ELF-1 (cell line): ENCODE measurements around the gene GARNL3.

Experiments used
- DNase-seq: peaks from one replicate; pipeline ENCODE4 v3.0.0-alpha.2; 2016; ENCODE audit warnings: low read depth, low spot score

GARNL3 gene

DNA sequence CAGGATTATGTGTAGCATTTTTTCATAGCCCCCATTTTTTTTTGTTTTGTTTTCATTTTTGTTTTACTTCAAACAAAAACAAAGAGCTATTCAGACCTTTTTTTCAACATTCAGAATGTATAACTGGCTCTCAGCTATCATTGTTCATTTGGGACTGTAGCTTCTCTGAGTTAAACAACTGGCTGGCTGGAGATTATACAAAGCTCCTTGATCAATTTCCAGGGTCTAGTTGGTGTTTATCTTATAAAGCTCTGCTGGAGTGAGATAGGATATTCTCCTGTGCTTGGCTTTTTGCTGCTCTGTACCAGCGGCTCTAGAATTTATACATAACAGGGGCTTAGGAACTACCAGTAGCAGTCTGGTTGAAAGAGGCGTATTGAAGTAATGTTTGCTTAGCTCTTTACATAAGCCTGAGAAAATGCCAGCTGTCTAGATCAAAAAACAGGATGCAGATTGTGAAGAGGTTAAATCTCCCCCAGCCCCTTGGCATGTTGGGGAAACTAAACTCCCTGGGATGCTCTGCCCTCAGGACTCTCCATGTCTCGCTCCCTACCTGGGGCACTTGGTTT lies 15.2 kb downstream of the GARNL3 start:
- DNase-seq: no peak

DNA sequence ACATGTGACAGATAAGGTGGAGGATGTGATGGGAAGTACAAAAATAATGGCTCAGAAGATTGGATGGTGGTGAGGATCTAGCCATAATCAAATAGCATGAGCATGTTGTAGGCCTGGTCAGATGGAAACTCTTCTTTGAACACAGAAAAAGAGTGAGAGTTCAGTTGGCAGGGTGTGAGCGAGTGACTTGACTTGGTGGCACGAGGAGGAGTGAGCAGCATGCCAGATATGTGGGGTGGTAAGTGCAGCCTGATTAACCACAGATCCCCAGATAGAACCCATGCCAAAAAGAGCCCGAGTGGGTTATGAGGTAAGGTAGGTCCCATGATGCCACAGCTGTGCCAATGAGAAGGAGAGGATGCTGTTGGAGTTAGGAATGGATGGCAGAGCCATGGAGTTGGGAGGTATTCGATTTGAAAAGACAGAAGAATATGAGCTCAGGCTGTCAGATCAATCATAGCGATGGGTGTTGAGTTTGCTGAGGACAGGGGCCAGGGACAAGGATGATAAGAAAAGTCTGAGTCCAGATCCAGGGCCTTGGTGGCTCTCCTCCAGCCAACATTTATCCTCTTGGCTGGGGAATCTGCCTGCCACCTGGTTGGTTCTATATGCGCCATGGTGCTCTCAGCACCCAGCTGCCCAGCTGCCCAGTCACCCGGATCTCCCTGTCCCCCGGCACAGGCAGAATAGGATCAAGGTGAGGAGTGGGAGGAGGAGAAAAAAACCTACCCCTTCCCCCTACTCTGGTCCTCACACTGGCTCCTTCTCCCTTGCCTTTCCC lies 16.5 kb downstream of the GARNL3 start:
- no peak for DNase-seq

DNA sequence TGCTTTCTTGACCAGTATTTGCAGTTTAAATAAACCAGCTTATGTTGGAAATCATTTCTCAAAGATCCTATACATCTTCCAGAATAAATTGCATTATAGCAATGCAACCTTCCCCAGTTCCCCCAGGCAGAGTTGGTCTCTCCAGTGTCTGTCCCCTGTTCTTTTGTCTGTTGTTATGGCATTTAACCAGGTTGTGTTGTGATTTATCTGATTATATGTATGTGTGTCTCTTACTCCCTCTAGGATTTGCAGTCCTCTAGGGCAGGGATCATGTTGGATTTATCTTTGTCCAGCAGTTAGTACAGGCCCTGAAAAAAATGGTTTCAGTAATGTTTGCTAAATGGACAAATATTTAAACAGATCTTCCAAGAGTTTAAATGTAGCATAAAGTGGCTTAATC lies 17.3 kb downstream of the GARNL3 start:
- DNase-seq: no peak

DNA sequence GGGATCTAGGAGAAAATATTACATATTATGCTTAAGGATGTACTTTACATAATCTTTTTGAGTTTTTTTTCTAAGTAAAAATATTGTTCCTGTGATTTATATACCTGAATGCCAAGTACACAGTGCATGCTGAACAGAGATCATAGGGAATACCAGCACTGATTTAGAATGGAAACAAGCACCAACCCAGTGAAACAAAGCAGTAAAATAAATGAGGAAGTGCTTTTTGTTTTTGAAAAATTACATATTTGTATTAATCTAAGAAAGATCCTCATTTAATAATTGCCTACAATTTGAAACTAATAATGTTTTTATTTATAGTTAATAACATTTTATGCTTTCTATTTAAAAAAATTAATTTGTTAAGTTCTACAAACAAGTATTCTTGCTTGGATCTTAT lies 18.0 kb downstream of the GARNL3 start:
- no peak for DNase-seq

DNA sequence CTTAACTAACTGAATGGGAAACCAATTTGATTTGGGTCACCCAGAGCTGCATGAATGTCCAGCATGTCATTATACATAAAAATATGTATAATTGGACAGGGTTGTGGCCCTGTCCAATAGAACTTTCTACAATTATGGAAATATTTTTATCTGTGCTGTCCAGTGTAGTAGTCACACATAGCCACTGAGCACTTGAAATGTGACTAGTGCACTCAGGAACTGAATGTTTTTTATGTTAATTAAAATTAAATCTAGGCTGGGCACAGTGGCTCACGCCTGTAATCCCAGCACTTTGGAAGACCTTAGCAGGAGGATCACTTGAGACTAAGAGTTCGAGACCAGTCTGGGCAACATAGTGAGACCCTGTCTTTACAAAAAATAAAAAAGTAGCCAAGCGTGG lies 18.6 kb downstream of the GARNL3 start:
- no peak for DNase-seq

DNA sequence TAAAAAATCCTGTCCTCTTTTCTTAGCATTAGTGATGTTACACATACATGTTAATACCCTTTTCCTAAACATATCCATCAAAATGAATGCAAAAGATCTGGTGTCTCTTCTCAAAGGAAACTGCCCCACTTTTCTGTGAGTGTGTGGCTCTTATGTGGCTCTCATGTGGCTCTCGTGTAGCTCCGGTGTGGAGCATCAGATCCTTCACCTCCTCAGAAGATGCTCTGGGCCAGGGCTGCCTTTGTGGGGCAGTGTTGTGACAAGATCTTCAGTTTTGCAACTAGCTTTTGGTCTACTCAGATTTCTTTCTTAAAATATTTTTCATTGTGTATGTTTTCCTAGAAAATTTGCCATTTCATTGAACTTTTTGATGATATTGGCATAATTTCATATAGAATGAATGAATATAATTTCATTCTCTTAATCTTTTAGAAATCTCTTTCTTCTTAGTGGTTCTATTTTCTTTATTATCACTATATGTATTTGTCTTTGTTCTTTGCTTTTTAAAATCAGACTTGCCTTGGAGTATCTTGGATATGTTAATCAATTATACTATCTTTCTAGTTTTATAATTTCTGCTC lies 19.4 kb downstream of the GARNL3 start:
- DNase-seq: no peak

DNA sequence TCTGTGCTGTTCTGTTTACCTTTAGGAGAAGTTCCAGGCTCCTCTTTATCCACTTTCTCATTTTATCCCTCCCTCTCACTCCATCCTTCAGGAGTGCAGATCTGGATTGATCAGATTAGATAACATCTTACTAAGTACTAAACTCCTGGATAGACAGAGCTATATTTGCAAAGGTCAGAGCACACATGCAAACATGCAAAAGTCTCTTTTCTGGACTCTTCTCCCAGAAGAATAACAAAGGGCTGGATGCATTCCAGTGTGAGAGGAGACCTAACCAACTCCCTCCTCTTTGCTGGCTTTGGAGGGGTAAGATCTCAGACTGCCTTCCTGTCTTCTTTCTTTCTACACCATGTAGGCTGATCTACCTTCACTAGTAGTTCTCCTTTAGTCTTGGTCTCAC lies 21.4 kb downstream of the GARNL3 start:
- DNase-seq: no peak

DNA sequence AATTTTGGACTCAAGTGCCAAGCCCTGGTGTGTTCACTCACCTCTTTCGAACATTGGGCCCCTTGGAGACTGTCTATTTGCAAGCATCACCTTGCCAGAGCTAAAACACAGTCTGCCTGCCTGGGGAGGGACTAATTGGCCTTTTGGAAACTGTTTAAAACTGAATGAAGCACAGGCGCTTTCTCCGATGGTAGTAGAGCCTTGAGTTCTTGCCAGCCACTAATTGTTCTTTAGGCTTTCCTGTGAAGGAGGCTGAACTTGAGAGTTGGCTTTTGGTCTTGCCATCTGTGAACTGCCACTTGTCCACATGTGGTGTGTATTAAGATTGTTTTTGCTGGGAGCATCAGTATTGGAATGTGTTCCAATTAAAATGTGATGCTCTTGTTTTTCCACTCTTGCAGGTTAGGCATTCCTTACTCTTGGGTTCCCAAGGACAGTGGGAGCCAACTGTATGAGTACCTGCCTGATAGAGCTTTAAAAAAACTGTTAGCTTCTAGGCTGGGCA lies 26.0 kb downstream of the GARNL3 start:
- DNase-seq: peak; percentile 8

DNA sequence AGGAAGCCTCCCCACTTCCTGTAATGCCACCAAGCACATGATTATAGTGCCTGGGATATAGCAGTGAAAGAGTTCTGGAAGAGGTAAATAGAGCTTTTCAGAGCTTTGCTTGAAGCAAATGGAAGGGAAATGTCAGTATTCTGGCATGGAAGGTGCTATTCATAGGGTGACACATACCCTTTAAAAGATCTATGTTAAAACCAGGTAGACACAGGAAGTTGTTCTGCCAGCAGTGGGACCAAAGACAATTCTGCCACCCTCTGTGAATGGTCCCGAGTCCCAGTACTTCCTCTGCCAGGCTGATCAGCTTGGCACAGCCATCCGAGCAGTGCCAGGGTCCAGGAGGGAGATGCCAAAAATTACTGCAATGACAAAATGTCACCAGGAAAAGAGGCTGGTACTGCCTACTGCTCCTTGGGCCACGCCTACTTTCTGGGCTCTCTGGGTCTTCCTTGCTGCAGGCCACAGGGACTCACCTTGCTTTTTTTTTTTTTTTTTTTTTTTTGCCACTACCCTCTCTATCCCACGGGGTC lies 26.7 kb downstream of the GARNL3 start:
- DNase-seq: no peak

DNA sequence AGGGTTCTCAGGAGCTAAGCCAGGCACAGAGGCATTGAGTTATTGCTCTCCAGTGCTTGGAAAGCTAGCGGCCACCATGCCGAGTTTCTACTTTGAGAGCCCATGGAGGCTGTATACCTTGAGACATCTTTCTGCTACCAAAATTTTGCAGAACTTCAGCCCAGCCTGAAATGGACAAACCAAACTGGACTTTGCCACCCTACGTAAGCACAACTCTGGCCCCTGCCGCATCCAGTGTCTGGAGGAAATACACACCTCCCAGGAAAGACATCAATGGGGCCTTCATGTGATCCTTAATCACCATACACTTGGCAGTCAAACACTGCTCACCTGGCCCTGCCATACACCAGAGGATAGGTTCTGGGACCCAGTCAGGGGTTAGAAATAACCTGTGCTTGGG lies 27.8 kb downstream of the GARNL3 start:
- no peak for DNase-seq

DNA sequence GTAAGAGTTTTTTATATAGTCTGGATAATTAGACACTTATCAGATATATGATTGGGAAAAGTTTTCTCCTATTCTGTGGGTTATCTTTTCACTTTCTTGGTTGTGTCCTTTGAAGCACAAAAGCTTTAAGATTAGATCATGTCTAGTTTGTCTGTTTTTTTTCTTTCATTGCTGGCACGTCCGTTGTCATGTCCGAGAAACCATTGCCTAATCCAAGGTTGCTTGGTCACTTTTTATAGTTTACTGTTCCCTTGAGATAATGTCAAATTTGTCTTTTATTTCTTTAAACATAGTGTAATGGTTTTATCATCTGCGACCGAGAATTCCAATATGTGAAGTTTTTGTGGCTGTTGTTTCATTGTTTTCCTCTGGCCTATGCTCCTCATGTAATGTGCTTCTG lies 28.8 kb downstream of the GARNL3 start:
- DNase-seq: no peak

DNA sequence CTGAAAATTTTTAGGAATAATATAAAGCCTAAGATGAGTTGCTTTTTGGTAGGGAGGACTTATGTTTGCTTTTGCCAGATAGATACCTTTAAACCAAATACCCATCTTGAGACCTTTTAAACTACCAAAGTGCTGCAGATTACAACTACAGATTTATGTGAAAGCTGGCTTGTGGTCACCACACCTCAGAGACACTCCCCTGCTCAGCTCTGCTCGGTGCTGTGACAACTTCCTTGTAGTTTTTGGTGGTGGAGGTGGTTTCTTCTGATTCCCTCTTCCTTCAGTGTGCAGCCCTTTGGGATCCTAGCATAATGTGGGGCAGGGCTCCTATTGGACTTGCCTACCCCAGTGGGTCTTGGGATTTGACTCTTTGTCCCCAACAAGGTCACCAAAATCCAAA lies 29.2 kb downstream of the GARNL3 start:
- DNase-seq: no peak

DNA sequence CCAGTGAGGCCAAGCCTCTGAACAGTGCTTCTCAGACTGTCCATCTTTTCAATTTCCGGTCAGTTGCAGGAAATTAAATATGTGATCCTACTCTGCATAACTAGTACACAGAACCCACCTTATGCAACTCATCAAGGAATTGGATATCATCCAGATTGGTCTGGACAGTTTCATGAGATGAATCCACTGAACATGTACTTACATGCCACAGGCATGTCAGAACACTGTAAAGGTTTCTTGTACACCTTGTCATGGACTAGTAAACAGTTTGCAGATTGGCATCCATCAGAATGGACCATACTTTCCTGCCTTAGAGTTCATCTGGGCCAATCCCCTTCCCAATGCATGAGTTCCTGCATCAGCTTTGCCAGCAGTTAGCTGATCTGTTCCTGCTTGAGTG lies 30.4 kb downstream of the GARNL3 start:
- DNase-seq: no peak

DNA sequence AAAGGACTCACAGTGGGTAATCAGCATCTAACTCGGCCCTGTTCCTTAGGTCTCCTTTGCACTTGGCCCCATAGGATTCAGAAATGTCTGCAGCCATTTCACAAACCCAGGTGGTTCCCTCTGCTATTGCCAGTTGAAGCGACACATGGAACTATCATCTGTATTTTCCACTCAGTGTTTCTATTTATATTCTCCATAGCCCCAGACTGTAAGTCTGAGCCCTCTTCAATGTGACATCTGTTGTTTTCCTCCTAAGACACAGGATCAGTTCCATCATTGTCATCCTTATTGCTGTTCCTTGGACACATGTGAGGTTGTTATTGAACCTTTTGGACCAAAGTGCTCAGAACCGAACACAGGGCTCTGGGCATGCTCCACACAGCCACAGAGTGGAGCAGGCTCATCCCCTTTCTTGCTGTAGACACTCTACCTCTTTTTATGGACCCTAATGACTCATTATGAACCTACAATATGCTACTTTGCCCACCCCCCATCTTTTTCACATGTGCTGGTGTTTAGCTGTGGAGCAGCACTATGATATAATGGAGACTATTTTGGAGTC lies 36.4 kb downstream of the GARNL3 start:
- DNase-seq: no peak

DNA sequence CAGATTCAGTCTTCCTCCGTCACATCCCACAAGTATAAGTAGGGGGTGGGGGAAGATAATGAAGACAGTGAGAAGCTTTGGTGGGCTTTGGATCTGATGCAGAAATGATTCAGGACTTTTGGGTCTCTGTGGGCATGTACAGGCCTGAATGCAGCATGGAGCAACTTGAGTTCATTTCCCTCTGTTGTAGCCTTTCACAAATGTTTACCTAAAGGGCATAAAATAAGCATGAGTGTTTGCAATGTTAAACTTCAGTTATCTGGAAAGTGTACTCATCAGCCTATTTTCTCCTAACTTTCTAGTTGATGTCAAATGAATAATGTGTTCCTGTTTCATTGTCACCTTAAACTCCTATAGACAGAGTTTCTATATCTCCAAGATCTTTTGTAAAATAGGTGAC lies 39.3 kb downstream of the GARNL3 start:
- DNase-seq: no peak

DNA sequence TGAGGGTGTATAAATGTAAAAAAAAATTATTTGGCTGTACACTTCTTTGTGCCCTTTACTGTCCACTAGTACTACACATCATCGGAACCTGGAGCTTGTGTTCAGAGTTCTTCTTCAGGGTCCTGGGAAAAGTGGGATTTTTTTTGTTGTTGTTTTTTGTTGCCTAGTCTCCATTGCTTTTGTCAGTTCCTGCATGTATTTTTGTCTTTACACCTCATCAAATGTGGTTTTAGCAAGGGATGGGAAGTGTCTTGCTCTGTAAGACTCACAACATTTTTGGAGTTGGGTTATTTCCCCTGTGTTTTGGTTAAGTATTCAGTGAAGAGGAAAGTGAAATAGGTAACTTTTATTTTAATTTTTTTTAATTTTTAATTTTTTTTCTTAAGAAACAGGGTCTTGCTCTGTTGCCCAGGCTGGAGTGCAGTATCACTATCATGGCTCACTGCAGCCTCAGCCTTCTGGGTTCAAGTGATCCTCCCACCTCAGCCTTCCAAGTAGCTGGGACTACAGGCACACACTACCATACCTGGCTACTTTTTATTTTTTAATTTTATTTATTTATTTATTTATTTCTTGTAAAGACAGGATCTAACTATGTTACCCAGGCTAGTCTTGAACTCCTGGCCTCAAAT lies 40.7 kb downstream of the GARNL3 start:
- DNase-seq: no peak

DNA sequence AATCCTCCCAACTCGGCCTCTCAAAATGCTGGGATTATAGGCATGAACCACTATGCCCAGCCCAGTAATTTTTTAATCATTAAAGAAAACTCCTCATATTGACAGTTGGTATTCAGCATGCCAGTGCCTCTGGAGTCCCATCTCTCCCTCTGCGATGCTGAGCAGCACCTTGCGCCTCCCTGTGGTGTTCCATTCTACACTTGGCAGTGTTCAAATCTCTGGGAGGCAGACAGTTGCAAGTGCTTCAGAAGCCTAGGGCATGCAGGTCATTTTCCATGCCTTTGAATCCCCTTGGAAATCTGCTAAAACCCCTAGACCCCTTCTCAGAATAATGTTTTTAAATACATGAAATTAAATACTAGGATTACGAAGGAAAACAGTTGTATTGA lies 41.3 kb downstream of the GARNL3 start:
- DNase-seq: no peak

DNA sequence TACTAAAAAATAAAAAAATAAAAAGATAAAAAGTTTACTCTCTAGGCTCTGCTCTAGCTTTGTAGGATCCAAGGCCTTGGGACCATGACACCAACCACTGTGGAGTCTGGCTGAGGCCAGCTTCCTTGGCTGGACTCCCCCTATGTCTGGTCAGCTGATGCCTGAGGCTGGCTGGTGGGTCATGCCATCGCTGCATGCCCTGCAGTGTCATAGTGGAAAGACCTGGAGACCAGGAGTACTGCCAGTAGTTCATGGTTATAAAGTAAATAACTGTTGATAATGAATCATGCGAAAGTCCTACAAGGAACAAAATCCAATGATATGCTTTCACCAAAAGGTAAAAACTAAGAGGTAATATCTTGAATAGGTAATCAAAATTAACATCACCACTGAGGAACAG lies 43.2 kb downstream of the GARNL3 start:
- no peak for DNase-seq

DNA sequence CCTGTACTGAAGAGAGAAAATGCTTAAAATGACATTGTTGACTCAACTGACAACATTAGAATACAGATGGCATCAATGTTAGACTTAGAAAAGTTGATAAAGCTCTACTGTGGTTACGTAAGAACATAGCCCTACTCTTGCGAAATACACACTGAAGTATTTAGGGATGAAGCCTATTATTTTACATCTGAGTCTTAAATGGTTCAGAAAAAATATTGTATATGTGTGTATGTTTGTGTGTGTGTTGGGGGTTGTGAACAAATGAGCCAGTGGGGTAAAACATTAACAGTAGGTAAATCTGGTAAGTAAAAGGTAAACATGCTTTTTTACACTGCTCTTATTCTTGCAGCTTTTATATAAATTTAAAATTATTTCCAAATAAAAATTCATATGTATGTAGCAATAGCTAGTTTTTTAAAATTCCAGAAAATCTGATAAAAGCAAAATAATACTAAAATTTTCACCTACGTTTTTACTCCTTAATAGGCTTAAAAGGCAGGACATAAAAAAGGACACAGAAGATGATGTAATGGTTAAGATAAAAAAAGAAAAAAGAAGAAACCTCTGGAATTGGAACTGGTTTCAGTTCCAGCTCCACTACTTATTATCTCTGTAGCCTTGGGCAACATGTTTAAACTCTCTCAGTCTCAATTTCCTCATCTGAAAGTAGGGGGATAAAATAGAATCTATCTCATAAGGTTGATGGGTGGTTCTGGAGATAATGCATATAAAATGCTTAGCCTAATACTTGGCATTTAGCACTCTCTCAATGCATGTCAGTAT lies 44.3 kb downstream of the GARNL3 start:
- DNase-seq: no peak

DNA sequence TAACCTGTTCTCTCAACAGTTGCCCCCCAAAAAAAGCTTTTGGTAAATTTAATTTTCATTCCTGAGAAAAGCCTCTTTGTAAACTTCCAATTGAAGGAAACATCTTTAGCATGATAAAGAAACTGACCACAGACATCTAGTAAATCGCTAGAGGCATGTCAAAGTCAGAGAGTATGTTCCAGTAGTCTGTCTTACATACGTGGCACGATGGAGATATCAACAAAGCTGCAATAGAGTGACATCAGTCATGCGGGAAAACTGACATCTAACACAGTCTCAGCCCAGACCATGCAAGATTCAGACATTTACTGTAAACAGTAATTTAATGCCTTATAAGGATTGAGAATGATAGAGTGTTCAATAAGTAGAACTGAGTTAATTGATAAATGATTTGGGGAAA lies 45.1 kb downstream of the GARNL3 start:
- no peak for DNase-seq

DNA sequence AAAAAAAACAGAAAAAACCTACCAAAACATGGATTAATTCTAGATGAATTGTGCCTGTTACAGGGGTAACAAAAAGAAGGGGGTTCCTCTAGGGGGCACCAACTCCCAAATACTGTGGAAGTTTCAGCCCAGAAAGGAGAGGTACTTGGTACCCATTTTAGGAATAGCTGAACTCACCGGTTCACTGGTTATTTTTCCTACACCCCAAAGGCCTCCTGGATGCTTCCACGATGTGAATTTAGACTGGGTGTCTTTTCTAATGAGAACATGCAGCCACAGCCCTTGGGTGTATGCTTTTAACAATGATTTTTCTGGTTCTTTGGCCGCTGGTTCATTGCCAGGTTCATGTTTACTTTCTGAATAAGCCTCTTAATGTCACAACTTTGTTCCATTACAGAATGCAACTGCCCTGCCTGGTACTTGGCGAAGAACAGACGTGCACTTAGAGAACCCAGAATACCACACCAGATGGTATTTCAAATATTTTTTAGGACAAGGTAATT lies 46.7 kb downstream of the GARNL3 start:
- DNase-seq: no peak
